ENCODE data around the gene RALGPS2. TPM values are rescaled to one million over a fixed set of nuclear protein-coding genes. Genes with fewer than 3 reads are reported as not detected.

RALGPS2 gene
- total RNA-seq, 2 experiments from 2014 or later = 1.4 to 1.9 TPM

- no peaks in the 10 kb centered on the region for H3K4me1 Mint-ChIP-seq
- H3K4me3 Mint-ChIP-seq = no peak overlapping the region
- H3K9me3 Mint-ChIP-seq (ENCODE audit: low read depth) = peaks cover 5% of the 10 kb centered on the region
- ATAC-seq (no peak), DNase-seq (no peak)
- CTCF ChIA-PET = no interaction called here
- peaks cover 15% of the 10 kb centered on the region for H3K27me3 Mint-ChIP-seq
- no peaks in the 10 kb centered on the region for H3K36me3 Mint-ChIP-seq
- H3K27ac Mint-ChIP-seq = no peak overlapping the region
Measured at GRCh38 chr1:178928976-178929375, 203.9 kb downstream of the RALGPS2 start.

- CTCF ChIA-PET = no interaction called here
- Mint-ChIP-seq H3K4me3 (no peak overlapping the region), H3K36me3 (no peaks in the 10 kb centered on the region), H3K9me3 (ENCODE audit: low read depth) (no peaks in the 10 kb centered on the region), H3K27ac (no peak overlapping the region), H3K27me3 (peaks cover 11% of the 10 kb centered on the region), H3K4me1 (no peaks in the 10 kb centered on the region)
- no peak for DNase-seq
- no peak for ATAC-seq
Measured at GRCh38 chr1:178931858-178932551, 207.0 kb downstream of the RALGPS2 start.

GRCh38 chr1:178932552-178932906 lies 207.5 kb downstream of the RALGPS2 start:
- Mint-ChIP-seq H3K9me3 (ENCODE audit: low read depth) (no peaks in the 10 kb centered on the region), H3K27me3 (peaks cover 11% of the 10 kb centered on the region), H3K4me1 (no peaks in the 10 kb centered on the region), H3K4me3 (no peak overlapping the region), H3K36me3 (no peaks in the 10 kb centered on the region), H3K27ac (no peak overlapping the region)
- DNase-seq = no peak
- ATAC-seq = no peak
- CTCF ChIA-PET = no interaction called here

GRCh38 chr1:178933105-178933561 lies 208.1 kb downstream of the RALGPS2 start:
- no peak overlapping the region for H3K4me3 Mint-ChIP-seq
- no peaks in the 10 kb centered on the region for H3K4me1 Mint-ChIP-seq
- peaks cover 12% of the 10 kb centered on the region for H3K27me3 Mint-ChIP-seq
- no peak for ATAC-seq
- no peak overlapping the region for H3K27ac Mint-ChIP-seq
- no peaks in the 10 kb centered on the region for H3K36me3 Mint-ChIP-seq
- no peaks in the 10 kb centered on the region for H3K9me3 Mint-ChIP-seq (ENCODE audit: low read depth)
- CTCF ChIA-PET = no interaction called here
- DNase-seq = no peak

GRCh38 chr1:178933709-178934490 lies 208.9 kb downstream of the RALGPS2 start:
- no peak for DNase-seq
- Mint-ChIP-seq H3K4me3 (no peak overlapping the region), H3K36me3 (no peaks in the 10 kb centered on the region), H3K4me1 (no peaks in the 10 kb centered on the region), H3K9me3 (ENCODE audit: low read depth) (no peaks in the 10 kb centered on the region), H3K27ac (no peak overlapping the region), H3K27me3 (peaks cover 13% of the 10 kb centered on the region)
- CTCF ChIA-PET = no interaction called here
- no peak for ATAC-seq

- no peaks in the 10 kb centered on the region for H3K36me3 Mint-ChIP-seq
- ATAC-seq (no peak), DNase-seq (no peak)
Measured at GRCh38 chr1:178934546-178934945, 209.5 kb downstream of the RALGPS2 start.

GRCh38 chr1:178935610-178936009 lies 210.6 kb downstream of the RALGPS2 start:
- DNase-seq = no peak

More at GRCh38 chr1:178934546-178934945, 209.5 kb downstream of the RALGPS2 start:
- no peak overlapping the region for H3K27ac Mint-ChIP-seq
- no peaks in the 10 kb centered on the region for H3K4me1 Mint-ChIP-seq
- H3K27me3 Mint-ChIP-seq = peaks cover 7% of the 10 kb centered on the region
- CTCF ChIA-PET = no interaction called here
- no peaks in the 10 kb centered on the region for H3K9me3 Mint-ChIP-seq (ENCODE audit: low read depth)
- H3K4me3 Mint-ChIP-seq = no peak overlapping the region

GRCh38 chr1:178937695-178938094 lies 212.7 kb downstream of the RALGPS2 start:
- Mint-ChIP-seq H3K4me3 (no peak overlapping the region), H3K4me1 (peaks cover 3% of the 10 kb centered on the region), H3K27me3 (peaks cover 8% of the 10 kb centered on the region), H3K27ac (no peak overlapping the region), H3K9me3 (ENCODE audit: low read depth) (no peaks in the 10 kb centered on the region), H3K36me3 (no peaks in the 10 kb centered on the region)
- DNase-seq (no peak), ATAC-seq (no peak)
- CTCF ChIA-PET = no interaction called here

More at GRCh38 chr1:178935610-178936009, 210.6 kb downstream of the RALGPS2 start:
- CTCF ChIA-PET = no interaction called here
- Mint-ChIP-seq H3K36me3 (no peaks in the 10 kb centered on the region), H3K27me3 (peaks cover 8% of the 10 kb centered on the region), H3K4me1 (no peaks in the 10 kb centered on the region), H3K4me3 (no peak overlapping the region), H3K27ac (no peak overlapping the region), H3K9me3 (ENCODE audit: low read depth) (no peaks in the 10 kb centered on the region)
- ATAC-seq = no peak

GRCh38 chr1:178938101-178938958 lies 213.3 kb downstream of the RALGPS2 start:
- Mint-ChIP-seq H3K4me3 (no peak overlapping the region), H3K36me3 (no peaks in the 10 kb centered on the region), H3K9me3 (ENCODE audit: low read depth) (no peaks in the 10 kb centered on the region), H3K27me3 (peaks cover 8% of the 10 kb centered on the region), H3K4me1 (peaks cover 9% of the 10 kb centered on the region), H3K27ac (no peak overlapping the region)
- CTCF ChIA-PET = no interaction called here
- no peak for ATAC-seq
- DNase-seq = no peak

GRCh38 chr1:178938959-178939317 lies 213.9 kb downstream of the RALGPS2 start:
- Mint-ChIP-seq H3K9me3 (ENCODE audit: low read depth) (no peaks in the 10 kb centered on the region), H3K4me3 (no peak overlapping the region), H3K4me1 (peaks cover 9% of the 10 kb centered on the region), H3K27me3 (peaks cover 8% of the 10 kb centered on the region), H3K27ac (no peak overlapping the region), H3K36me3 (no peaks in the 10 kb centered on the region)
- CTCF ChIA-PET = no interaction called here
- no peak for DNase-seq
- no peak for ATAC-seq

GRCh38 chr1:178939338-178940067 lies 214.5 kb downstream of the RALGPS2 start:
- DNase-seq (no peak), ATAC-seq (no peak)
- CTCF ChIA-PET = no interaction called here
- H3K9me3 Mint-ChIP-seq (ENCODE audit: low read depth) = no peaks in the 10 kb centered on the region
- no peak overlapping the region for H3K27ac Mint-ChIP-seq
- no peak overlapping the region for H3K4me3 Mint-ChIP-seq
- peaks cover 8% of the 10 kb centered on the region for H3K27me3 Mint-ChIP-seq
- no peaks in the 10 kb centered on the region for H3K36me3 Mint-ChIP-seq
- peaks cover 9% of the 10 kb centered on the region for H3K4me1 Mint-ChIP-seq

- CTCF ChIA-PET = no interaction called here
- ATAC-seq (no peak), DNase-seq (no peak)
- Mint-ChIP-seq H3K27ac (no peak overlapping the region), H3K27me3 (peaks cover 8% of the 10 kb centered on the region), H3K36me3 (no peaks in the 10 kb centered on the region), H3K4me1 (peaks cover 9% of the 10 kb centered on the region), H3K9me3 (ENCODE audit: low read depth) (no peaks in the 10 kb centered on the region), H3K4me3 (no peak overlapping the region)
Measured at GRCh38 chr1:178940068-178940765, 215.2 kb downstream of the RALGPS2 start.

- Mint-ChIP-seq H3K27me3 (peaks cover 8% of the 10 kb centered on the region), H3K9me3 (ENCODE audit: low read depth) (no peaks in the 10 kb centered on the region), H3K4me3 (no peak overlapping the region), H3K36me3 (no peaks in the 10 kb centered on the region), H3K27ac (no peak overlapping the region), H3K4me1 (peaks cover 9% of the 10 kb centered on the region)
- no peak for DNase-seq
- CTCF ChIA-PET = no interaction called here
- ATAC-seq = no peak
Measured at GRCh38 chr1:178941261-178941689, 216.2 kb downstream of the RALGPS2 start.

Data from activated CD8-positive, alpha-beta memory T cell treated with anti-CD3 and anti-CD28 coated beads, Interleukin-2, amount 10 ng/mL, durations not matched to agents 7 days and 5 days (primary cell).